Uterus (tissue), 2 donors: ENCODE measurements around the gene PTGFRN.

ENCODE experiments used
- POLR2A ChIP-seq, 2 donors: fragments of 450-650 bp; IDR thresholded peaks; one replicate each; pipeline ENCODE4 v1.6.1; 2016; ENCODE audit warnings: antibody characterized with exemption in 2 of 2, mild to moderate bottlenecking in 1 of 2, moderate library complexity in 1 of 2
- TF ChIP-seq, protein P1 (sequence below), 4 experiments: fragments of 200-600 bp in 2 of 4; fragments of 450-650 bp in 2 of 4; sonication (generic) in 2 of 4; IDR thresholded peaks; one replicate each; pipeline ENCODE4 v1.5.1; 2016 to 2019; ENCODE audit warnings: antibody characterized with exemption in 4 of 4, mild to moderate bottlenecking in 2 of 4, moderate library complexity in 1 of 4

DNA sequence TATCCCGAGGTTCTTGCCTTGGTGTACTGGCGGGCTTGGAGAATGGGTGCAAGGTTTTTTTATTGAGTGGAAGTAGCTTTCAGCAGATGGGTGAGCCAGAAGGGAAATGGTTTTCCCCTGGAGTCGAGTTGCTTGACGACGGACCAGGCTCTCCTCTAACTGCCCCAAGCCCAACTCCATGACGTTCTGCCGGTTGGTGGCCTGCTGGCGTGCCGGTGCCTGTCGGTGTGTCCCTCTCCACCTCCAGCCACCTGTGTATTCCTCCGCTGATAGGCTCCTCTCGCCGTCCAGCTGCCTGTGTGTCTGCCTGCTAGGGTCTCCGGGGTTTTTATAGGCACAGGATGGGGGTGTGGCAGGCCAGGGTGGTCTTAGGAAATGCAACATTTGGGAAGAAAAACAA, 34.3 kb upstream of the PTGFRN start:
- TF ChIP-seq, protein P1, sequence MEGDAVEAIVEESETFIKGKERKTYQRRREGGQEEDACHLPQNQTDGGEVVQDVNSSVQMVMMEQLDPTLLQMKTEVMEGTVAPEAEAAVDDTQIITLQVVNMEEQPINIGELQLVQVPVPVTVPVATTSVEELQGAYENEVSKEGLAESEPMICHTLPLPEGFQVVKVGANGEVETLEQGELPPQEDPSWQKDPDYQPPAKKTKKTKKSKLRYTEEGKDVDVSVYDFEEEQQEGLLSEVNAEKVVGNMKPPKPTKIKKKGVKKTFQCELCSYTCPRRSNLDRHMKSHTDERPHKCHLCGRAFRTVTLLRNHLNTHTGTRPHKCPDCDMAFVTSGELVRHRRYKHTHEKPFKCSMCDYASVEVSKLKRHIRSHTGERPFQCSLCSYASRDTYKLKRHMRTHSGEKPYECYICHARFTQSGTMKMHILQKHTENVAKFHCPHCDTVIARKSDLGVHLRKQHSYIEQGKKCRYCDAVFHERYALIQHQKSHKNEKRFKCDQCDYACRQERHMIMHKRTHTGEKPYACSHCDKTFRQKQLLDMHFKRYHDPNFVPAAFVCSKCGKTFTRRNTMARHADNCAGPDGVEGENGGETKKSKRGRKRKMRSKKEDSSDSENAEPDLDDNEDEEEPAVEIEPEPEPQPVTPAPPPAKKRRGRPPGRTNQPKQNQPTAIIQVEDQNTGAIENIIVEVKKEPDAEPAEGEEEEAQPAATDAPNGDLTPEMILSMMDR (IDR thresholded peaks at IDR 0.05) = no peak
- no peak for TF ChIP-seq POLR2A (IDR thresholded peaks at IDR 0.05)
